Pancreas (tissue), 10 donors: ENCODE data around the gene PRR22. TPM values are rescaled to one million over a fixed set of nuclear protein-coding genes. Genes with fewer than 3 reads are reported as not detected.

Experiments
- ATAC-seq, 4 donors: fragments of 200-7000 bp; cut with Tn5 transposase; one replicate each; pipeline versions ENCODE4 v1.8.0 to v1.9.1; 2020; ENCODE audit warnings: mild to moderate bottlenecking in 4 of 4, moderate library complexity in 4 of 4
- DNase-seq, 6 donors: peaks; one replicate each; pipeline ENCODE4 v3.0.0-alpha.2; 2020
- FAIRE-seq: peaks from 2 replicates; lab custom pipeline; 2012; peaks lifted over from hg19 to GRCh38; lab: Jason Lieb, UNC
- H3K27ac ChIP-seq, 4 donors: fragments of 200-600 bp; sonication (generic); 1 replicate in 3 of 4; 2 replicates in 1 of 4; pipeline versions ENCODE4 v1.5.0 to v1.8.0; 2020
- H3K27me3 ChIP-seq, 4 donors: fragments of 200-600 bp; one replicate each; pipeline ENCODE4 v1.8.0; 2021
- H3K36me3 ChIP-seq, 3 donors: fragments of 200-600 bp; sonication (generic) in 1 of 3; one replicate each; pipeline versions ENCODE4 v1.5.0 to v1.8.0; 2020 to 2021
- H3K4me1 ChIP-seq, 3 donors: fragments of 200-600 bp; one replicate each; pipeline ENCODE4 v1.8.0; 2021
- H3K4me3 ChIP-seq, 4 donors: fragments of 200-600 bp; sonication (generic) in 2 of 4; one replicate each; pipeline versions ENCODE4 v1.5.0 to v1.8.0; 2020 to 2021
- H3K9me3 ChIP-seq, 4 donors: fragments of 200-600 bp; one replicate each; pipeline ENCODE4 v1.8.0; 2021
- CTCF ChIP-seq, 4 donors: fragments of 200-600 bp; sonication (generic) in 3 of 4; IDR thresholded peaks; one replicate each; pipeline versions ENCODE4 v1.5.0 to v1.8.0; 2021; ENCODE audit warnings: antibody characterized with exemption in 4 of 4
- WGBS, 2 donors: extraction: QIAGEN DNeasy Blood & Tissue Kit; methylation state at CpG; one replicate each; pipeline ENCODE4 v1.1.7; 2013; 5-methylcytosine and 5-hydroxymethylcytosine counted together
- intact Hi-C, 3 donors: fragments of 100-400 bp; cut with DNase I; formaldehyde crosslinking; loops; one replicate each; pipeline versions ENCODE4 v1.11.1 to v1.14.2; 2022
- polyA plus RNA-seq, 2 donors: library from polyadenylated mRNA; stranded (reverse); fragments of 200-250 nt; gene quantifications; one replicate each; pipeline ENCODE4 v1.2.3, GENCODE V29; 2013
- total RNA-seq, 6 donors: library from RNA; stranded (reverse); fragmentation: NEBNext Ultra II Directional in 4 of 6; extraction: Animal tissue kit (Norgen Biotek cat#: 25700) in 4 of 6; gene quantifications; one replicate each; pipeline versions ENCODE4 v1.2.1 to v1.2.4, GENCODE V29; 2021 to 2023
- donor health status: healthy with polysubstance abuse.
- donor health status: DM: no; HTN: no; CAD: no; lungs with moderate emphysema.
- donor health status: DM: no; HTN: no; CAD: no.
- donor health status: control.
- donor health status: control.
- donor health status: Bipolar disorder and iron deficiency.
- donor health status: DM: yes; HTN: yes; CAD: no.
- donor health status: DM: no; HTN: no; CAD: no.
- donor health status: DM: no; HTN: no; CAD: no.
- donor health status: DM: yes; HTN: yes; CAD: no.

Gene PRR22
- total and polyA plus RNA-seq, 8 donors = 0.61 to 25.9 (median 2.1) TPM

GRCh38 chr19:5822181-5822844 is 37.8 kb upstream of the PRR22 start:
- TF ChIP-seq CTCF (IDR thresholded peaks at IDR 0.05) = no peak
- Histone ChIP-seq H3K4me1 (peaks cover 6 to 12% (median 6%) of the 10 kb centered on the region in 3 donors), H3K36me3 (no peaks in the 10 kb centered on the region), H3K9me3 (no peaks in the 10 kb centered on the region), H3K27me3 (no peaks in the 10 kb centered on the region), H3K4me3 (no peak overlapping the region), H3K27ac (no peak overlapping the region)
- WGBS, 2 donors = 12 to 17% methylated on average over 30 of the region's 30 CpGs
- FAIRE-seq (no peak), ATAC-seq (peak; percentile 9 to 28 (median 20)), DNase-seq (peak in 3 of 6 donors; percentile 65 to 84 (median 77))
- intact Hi-C loops = no loop called here

GRCh38 chr19:5821521-5822180 is 37.1 kb upstream of the PRR22 start:
- 42 to 46% methylated on average over 8 of the region's 8 CpGs for WGBS, 2 donors
- no peak for FAIRE-seq
- no peak for ATAC-seq
- DNase-seq = no peak
- Histone ChIP-seq H3K9me3 (no peaks in the 10 kb centered on the region), H3K27ac (no peak overlapping the region), H3K4me1 (peaks cover 6% of the 10 kb centered on the region in 3 donors), H3K4me3 (no peak overlapping the region), H3K27me3 (no peaks in the 10 kb centered on the region), H3K36me3 (no peaks in the 10 kb centered on the region)
- no peak for TF ChIP-seq CTCF (IDR thresholded peaks at IDR 0.05)
- intact Hi-C loops = no loop called here

GRCh38 chr19:5820785-5821184 is 36.2 kb upstream of the PRR22 start:
- 83 to 84% methylated on average over 6 of the region's 6 CpGs for WGBS, 2 donors
- intact Hi-C loops = no loop called here
- TF ChIP-seq CTCF (IDR thresholded peaks at IDR 0.05) = no peak

GRCh38 chr19:5818594-5818993 is 34.0 kb upstream of the PRR22 start:
- intact Hi-C loops = no loop called here
- Histone ChIP-seq H3K9me3 (no peaks in the 10 kb centered on the region), H3K27me3 (no peaks in the 10 kb centered on the region), H3K4me1 (peaks cover 6% of the 10 kb centered on the region in 3 donors), H3K36me3 (no peaks in the 10 kb centered on the region), H3K27ac (no peak overlapping the region), H3K4me3 (no peak overlapping the region)
- no peak for TF ChIP-seq CTCF (IDR thresholded peaks at IDR 0.05)
- peak in 2 of 6 donors; percentile 50 to 67 for DNase-seq
- no peak for FAIRE-seq
- WGBS, 2 donors = 69 to 70% methylated on average over 10 of the region's 10 CpGs
- ATAC-seq = peak in 3 of 4 donors; percentile 26 to 61 (median 60)

More at GRCh38 chr19:5820785-5821184, 36.2 kb upstream of the PRR22 start:
- H3K27ac ChIP-seq = no peak overlapping the region
- no peak overlapping the region for H3K4me3 ChIP-seq
- no peaks in the 10 kb centered on the region for H3K36me3 ChIP-seq
- peaks cover 6% of the 10 kb centered on the region in 3 donors for H3K4me1 ChIP-seq
- DNase-seq = no peak
- H3K27me3 ChIP-seq = no peaks in the 10 kb centered on the region
- FAIRE-seq = no peak
- H3K9me3 ChIP-seq = no peaks in the 10 kb centered on the region
- ATAC-seq = no peak

- intact Hi-C loops = no loop called here
- no peak for ATAC-seq
- no peak for FAIRE-seq
- peaks cover 1 to 3% (median 2%) of the 10 kb centered on the region in 3 donors for H3K4me1 ChIP-seq
- no peak for TF ChIP-seq CTCF (IDR thresholded peaks at IDR 0.05)
- WGBS, 2 donors = 91 to 98% methylated on average over 2 of the region's 2 CpGs
- no peak for DNase-seq
- H3K9me3 ChIP-seq = no peaks in the 10 kb centered on the region
- no peaks in the 10 kb centered on the region for H3K36me3 ChIP-seq
- H3K27me3 ChIP-seq = no peaks in the 10 kb centered on the region
- no peak overlapping the region for H3K4me3 ChIP-seq
- H3K27ac ChIP-seq = no peak overlapping the region
Measured at GRCh38 chr19:5817218-5817617, 32.7 kb upstream of the PRR22 start.
